GM12873 (cell line): ENCODE results near the gene UBE2QL1.
A peak's percentile ranks its signal among the peaks of the same experiment; 100 is the strongest.

Source experiments
- TF ChIP-seq, protein P1 (sequence below): IDR thresholded peaks from 2 replicates; pipeline ENCODE4 v1.5.1; 2012; ENCODE audit warnings: low read depth, mild to moderate bottlenecking, moderate library complexity, low read length, control low read depth; ENCODE audit not compliant: insufficient read depth; ENCODE audit errors: missing control alignments

UBE2QL1 gene

DNA sequence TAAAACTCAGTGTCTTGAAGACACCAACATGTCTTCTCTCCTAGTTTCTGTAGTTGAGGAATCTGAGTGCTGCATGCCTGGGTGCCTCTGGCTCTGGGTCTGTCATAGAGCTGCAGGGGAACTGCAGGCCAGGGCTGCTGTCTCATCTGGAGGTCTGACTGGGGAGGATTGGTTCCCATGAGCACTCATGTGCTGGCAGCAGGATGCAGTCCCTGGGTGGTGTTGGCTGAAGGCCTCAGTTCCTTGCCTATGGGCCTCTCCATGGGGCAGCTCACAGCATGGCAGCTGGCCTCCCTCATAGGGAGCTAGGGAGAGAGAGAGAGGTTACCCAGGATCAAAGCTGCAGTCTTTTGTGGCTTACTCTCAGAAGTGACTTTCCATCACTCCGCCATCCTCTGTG, 22.6 kb downstream of the UBE2QL1 start:
- TF ChIP-seq, protein P1, sequence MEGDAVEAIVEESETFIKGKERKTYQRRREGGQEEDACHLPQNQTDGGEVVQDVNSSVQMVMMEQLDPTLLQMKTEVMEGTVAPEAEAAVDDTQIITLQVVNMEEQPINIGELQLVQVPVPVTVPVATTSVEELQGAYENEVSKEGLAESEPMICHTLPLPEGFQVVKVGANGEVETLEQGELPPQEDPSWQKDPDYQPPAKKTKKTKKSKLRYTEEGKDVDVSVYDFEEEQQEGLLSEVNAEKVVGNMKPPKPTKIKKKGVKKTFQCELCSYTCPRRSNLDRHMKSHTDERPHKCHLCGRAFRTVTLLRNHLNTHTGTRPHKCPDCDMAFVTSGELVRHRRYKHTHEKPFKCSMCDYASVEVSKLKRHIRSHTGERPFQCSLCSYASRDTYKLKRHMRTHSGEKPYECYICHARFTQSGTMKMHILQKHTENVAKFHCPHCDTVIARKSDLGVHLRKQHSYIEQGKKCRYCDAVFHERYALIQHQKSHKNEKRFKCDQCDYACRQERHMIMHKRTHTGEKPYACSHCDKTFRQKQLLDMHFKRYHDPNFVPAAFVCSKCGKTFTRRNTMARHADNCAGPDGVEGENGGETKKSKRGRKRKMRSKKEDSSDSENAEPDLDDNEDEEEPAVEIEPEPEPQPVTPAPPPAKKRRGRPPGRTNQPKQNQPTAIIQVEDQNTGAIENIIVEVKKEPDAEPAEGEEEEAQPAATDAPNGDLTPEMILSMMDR, result no peak

DNA sequence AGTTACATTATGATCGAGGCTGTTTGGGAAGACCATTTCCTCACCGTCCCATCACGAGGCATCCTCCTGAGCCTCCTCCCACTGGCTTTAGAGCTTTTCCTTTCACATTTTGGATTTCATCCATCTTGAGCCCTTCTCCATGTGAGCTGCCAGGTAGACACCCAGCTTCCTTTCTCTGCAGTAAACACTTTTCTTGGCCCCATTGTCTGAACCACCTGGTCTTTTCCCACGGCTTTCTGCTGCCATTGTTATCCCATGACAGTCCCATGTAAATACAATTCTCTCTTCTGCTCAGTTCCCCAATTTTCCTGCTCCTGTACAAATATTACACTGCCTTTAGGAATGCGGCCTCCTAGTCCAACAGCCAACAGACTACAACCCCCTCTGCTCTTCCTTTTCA, 24.1 kb downstream of the UBE2QL1 start:
- TF ChIP-seq, protein P1, result no peak

DNA sequence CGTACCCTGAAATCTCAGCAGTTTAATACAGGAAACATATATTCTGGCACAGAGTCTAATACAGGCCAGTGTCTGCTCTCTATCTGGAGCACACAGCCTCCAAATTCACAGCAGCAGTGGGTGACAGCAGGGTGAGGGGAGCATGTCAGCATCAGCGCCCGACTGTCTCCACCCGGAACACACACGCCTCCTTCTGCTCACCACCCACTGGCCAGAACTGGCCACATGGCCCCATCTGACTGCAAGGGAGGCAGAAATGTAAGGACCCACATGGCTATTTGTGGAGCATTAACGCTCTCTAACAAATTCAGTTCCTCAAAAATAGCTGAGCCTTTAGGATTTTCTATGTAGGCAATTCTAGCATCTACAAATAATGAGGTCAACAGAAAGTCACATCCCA, 24.6 kb downstream of the UBE2QL1 start:
- TF ChIP-seq, protein P1, result no peak

DNA sequence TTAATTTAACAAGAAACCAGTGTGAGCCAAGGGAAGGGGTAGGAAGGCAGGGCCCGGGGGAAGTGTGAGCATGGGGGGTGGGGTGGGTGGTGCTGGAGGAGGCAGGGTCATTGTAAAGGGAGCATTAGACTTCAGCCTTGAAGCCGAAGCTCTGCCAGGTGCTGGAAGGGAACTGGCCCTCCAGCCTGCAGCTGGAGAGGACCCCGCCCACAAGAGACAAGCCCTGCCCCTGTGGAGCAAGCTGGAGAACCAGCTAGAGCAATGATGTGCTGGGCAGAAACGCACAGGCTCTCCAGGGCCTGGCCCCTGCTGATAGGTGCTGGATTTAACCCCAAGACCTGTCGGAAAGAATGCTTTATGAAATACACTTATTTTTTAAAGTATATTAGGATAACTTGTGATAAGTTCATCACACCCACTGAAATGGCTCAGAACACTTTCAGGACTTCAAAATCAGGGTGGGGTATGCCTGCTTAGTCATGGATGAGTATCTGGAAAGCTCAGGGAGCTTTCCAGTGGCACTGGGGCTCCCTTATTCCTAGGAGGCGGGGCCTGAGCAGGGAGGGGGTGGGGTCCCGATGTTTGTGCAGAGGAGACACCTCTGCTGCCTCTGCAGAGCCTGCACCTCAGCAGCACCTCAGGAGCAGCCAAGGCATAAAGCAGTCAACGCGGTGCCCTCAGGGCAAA, 27.1 kb downstream of the UBE2QL1 start:
- TF ChIP-seq, protein P1, result no peak

DNA sequence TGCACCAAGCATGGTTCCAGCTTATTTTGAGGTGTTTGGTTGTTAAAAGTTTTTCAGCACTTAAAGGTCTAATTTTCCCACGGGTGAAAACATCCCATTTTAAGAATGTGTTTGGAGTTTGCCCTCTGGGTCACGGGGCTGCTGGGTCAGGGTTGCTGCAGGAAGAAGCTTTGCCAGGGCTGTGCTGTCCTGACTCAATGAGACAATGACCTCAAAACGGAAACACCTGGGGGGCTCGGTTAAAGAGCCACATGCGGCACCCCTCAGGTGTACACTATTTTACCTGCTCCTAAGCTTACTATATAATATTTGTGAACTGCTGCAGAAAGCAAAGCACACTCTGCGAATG, 27.6 kb downstream of the UBE2QL1 start:
- TF ChIP-seq, protein P1, result no peak

DNA sequence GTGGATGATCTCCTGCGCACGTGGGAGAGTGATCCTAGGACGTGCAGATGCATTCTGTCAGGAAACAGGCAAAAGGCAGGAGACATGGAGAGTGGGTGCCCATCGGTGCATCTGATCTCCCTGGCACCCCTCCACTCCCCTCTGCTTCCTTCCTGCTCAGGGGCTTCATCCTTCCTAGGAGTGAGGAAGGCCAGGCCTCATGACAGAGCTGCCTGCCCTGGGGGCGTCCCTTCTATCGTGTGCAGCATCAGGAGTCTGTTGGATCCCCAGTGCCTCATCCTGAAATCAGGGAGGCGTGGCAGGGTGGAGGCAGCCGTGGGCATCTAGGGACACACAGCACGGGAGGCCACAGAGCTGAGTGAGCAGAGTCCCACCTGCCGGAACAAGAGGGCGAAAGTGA, 30.1 kb downstream of the UBE2QL1 start:
- TF ChIP-seq, protein P1, result no peak

DNA sequence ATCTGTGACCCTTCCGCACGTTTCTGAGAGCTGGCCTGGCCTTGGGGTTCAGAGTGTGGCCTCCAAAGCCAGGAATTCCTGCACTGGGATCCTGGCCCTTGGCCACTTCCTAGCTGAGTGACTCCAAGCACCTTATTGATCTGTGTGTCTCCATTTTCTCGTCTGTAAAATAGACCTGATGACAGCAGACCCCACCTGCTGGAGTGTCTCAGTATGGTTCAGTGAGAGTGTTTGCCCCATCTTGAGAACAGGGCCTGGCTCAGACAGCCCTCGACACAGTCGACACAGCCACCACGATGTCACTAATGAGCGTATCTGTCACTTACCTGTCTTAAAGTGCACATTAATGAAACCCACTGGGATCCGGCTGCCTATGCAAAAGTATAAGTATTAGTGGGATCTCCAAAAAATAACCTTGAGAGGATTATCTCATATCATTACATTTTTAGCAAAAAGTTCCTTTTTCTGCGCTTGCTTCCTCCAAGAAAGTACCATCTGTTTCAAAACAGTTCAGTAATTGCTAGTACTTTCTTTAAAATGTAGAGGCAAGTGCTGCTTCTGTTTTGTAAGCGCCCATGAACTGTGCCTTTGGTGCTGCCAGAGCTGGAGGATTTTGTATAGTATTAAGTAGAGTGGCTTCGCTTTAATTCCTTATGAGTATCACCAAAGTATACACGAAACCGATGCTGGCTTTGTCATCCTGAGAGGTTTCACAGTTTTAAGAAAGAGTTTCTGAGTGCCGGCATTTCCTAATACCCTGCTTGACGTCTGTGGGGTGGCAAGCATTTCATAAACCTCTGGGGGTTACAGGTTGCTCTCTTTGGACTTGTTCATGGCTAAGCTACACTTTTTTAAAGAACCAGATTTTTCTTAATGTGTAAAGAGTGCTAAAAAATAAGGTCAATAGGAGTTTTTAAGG, 31.7 kb downstream of the UBE2QL1 start:
- TF ChIP-seq, protein P1, result peak; percentile 44
